Measurements from ENCODE around the gene PBX1.

DNA sequence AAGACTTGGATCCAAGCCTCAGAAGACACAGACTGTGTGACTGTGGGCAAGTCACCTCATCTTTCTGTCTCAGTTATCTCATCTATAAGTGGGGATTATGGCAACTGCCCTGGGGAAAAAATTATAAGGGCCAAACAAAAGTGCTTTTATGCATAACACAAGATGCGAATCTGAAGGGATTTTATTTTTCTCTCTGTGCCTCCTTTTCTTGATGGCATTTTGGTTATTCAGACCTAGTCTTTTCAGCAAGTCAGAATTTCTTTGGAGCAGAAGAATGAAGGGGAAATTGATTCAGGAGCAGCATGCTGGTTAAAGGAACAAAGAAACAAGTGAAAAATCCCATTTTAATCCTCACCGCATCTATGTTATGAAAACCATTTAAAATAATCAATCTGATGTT, 86.9 kb downstream of the PBX1 start:
- TF ChIP-seq POLR2A (IDR thresholded peaks at IDR 0.05) = no peak
- TF ChIP-seq, protein P1, sequence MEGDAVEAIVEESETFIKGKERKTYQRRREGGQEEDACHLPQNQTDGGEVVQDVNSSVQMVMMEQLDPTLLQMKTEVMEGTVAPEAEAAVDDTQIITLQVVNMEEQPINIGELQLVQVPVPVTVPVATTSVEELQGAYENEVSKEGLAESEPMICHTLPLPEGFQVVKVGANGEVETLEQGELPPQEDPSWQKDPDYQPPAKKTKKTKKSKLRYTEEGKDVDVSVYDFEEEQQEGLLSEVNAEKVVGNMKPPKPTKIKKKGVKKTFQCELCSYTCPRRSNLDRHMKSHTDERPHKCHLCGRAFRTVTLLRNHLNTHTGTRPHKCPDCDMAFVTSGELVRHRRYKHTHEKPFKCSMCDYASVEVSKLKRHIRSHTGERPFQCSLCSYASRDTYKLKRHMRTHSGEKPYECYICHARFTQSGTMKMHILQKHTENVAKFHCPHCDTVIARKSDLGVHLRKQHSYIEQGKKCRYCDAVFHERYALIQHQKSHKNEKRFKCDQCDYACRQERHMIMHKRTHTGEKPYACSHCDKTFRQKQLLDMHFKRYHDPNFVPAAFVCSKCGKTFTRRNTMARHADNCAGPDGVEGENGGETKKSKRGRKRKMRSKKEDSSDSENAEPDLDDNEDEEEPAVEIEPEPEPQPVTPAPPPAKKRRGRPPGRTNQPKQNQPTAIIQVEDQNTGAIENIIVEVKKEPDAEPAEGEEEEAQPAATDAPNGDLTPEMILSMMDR (IDR thresholded peaks at IDR 0.05) = no peak

Data from right lobe of liver (tissue), 4 donors.